ENCODE measurements around the gene CRY1. TPM values are rescaled to one million over a fixed set of nuclear protein-coding genes. Genes with fewer than 3 reads are reported as not detected.
"Not testable (repeated sequence)": the region's sequence is repeated elsewhere in the genome, so short reads cannot be mapped to it uniquely, and the experiment has no call there.

Gene CRY1
- total RNA-seq, 2 donors from 2014 or later: 108 to 109 TPM

GRCh38 chr12:106999446-106999845, 93.9 kb downstream of the CRY1 start:
- no peaks in the 10 kb centered on the region for H3K9me3 ChIP-seq (ENCODE audit: control insufficient read depth, low read length, poor library complexity, severe bottlenecking)
- H3K4me1 Mint-ChIP-seq: no peaks in the 10 kb centered on the region
- H3K36me3 Mint-ChIP-seq (ENCODE audit: low read depth): peaks cover 6% of the 10 kb centered on the region
- no peak for DNase-seq
- H3K4me3 Mint-ChIP-seq: no peak overlapping the region
- no peak overlapping the region for H3K27ac Mint-ChIP-seq
- ATAC-seq: no peak
- H3K27me3 Mint-ChIP-seq: no peaks in the 10 kb centered on the region

GRCh38 chr12:106997916-106998315, 95.4 kb downstream of the CRY1 start:
- peak overlapping the region; percentile 7 for H3K4me3 Mint-ChIP-seq
- H3K36me3 Mint-ChIP-seq (ENCODE audit: low read depth): peaks cover 6% of the 10 kb centered on the region
- ATAC-seq (no peak), DNase-seq (no peak)
- H3K27ac Mint-ChIP-seq: no peak overlapping the region
- no peaks in the 10 kb centered on the region for H3K27me3 Mint-ChIP-seq
- no peaks in the 10 kb centered on the region for H3K9me3 ChIP-seq (ENCODE audit: control insufficient read depth, low read length, poor library complexity, severe bottlenecking)
- H3K4me1 Mint-ChIP-seq: no peaks in the 10 kb centered on the region

- H3K9me3 ChIP-seq (ENCODE audit: control insufficient read depth, low read length, poor library complexity, severe bottlenecking); DNase-seq; H3K4me3 Mint-ChIP-seq; H3K4me1 Mint-ChIP-seq; H3K27me3 Mint-ChIP-seq; H3K27ac Mint-ChIP-seq; H3K36me3 Mint-ChIP-seq (ENCODE audit: low read depth); ATAC-seq: not testable (repeated sequence)
Observed at GRCh38 chr12:106996102-106996501, 97.2 kb downstream of the CRY1 start.

GRCh38 chr12:106994579-106995220, 98.6 kb downstream of the CRY1 start:
- no peak for DNase-seq
- H3K9me3 ChIP-seq (ENCODE audit: control insufficient read depth, low read length, poor library complexity, severe bottlenecking): no peaks in the 10 kb centered on the region
- ATAC-seq: no peak
- Mint-ChIP-seq H3K27me3 (no peaks in the 10 kb centered on the region), H3K4me1 (no peaks in the 10 kb centered on the region), H3K27ac (no peak overlapping the region), H3K4me3 (no peak overlapping the region), H3K36me3 (ENCODE audit: low read depth) (peaks cover 6% of the 10 kb centered on the region)

- peak overlapping the region; percentile 96 for H3K27ac Mint-ChIP-seq
- ATAC-seq: no peak
Observed at GRCh38 chr12:106987846-106988245, 105.5 kb downstream of the CRY1 start.

GRCh38 chr12:106986625-106987389, 106.5 kb downstream of the CRY1 start, which contains the start of gene MTERF2:
Gene MTERF2, minus strand, starts transcription at chr12:106987146. Its CDS starts 8,432 bp downstream, at chr12:106978714.
- DNase-seq (peak; percentile 61 to 76 (median 75)), ATAC-seq (peak; percentile 96)
- peak within 1 kb of the TSS; percentile 95 for H3K4me3 Mint-ChIP-seq
- H3K9me3 ChIP-seq (ENCODE audit: control insufficient read depth, low read length, poor library complexity, severe bottlenecking): no peaks in the 10 kb centered on the region
- H3K4me1 Mint-ChIP-seq: peaks cover 34% of the 10 kb centered on the region
- H3K36me3 Mint-ChIP-seq (ENCODE audit: low read depth): peaks cover 13% of the 10 kb centered on the region
- H3K27ac Mint-ChIP-seq: peak within 1 kb of the TSS; percentile 96
- no peaks in the 10 kb centered on the region for H3K27me3 Mint-ChIP-seq

More at GRCh38 chr12:106987846-106988245, 105.5 kb downstream of the CRY1 start:
- H3K9me3 ChIP-seq (ENCODE audit: control insufficient read depth, low read length, poor library complexity, severe bottlenecking): no peaks in the 10 kb centered on the region
- Mint-ChIP-seq H3K4me1 (peaks cover 34% of the 10 kb centered on the region), H3K4me3 (peak overlapping the region; percentile 95), H3K27me3 (no peaks in the 10 kb centered on the region), H3K36me3 (ENCODE audit: low read depth) (peaks cover 13% of the 10 kb centered on the region)
- no peak for DNase-seq

- DNase-seq: no peak
- H3K4me1 Mint-ChIP-seq: peaks cover 34% of the 10 kb centered on the region
- peak overlapping the region; percentile 95 for H3K4me3 Mint-ChIP-seq
Observed at GRCh38 chr12:106986135-106986534, 107.2 kb downstream of the CRY1 start.

GRCh38 chr12:106985479-106985878, 107.9 kb downstream of the CRY1 start:
- peaks cover 13% of the 10 kb centered on the region for H3K36me3 Mint-ChIP-seq (ENCODE audit: low read depth)
- no peaks in the 10 kb centered on the region for H3K9me3 ChIP-seq (ENCODE audit: control insufficient read depth, low read length, poor library complexity, severe bottlenecking)
- ATAC-seq (no peak), DNase-seq (no peak)
- H3K27ac Mint-ChIP-seq: peak overlapping the region; percentile 96
- peak overlapping the region; percentile 95 for H3K4me3 Mint-ChIP-seq
- H3K27me3 Mint-ChIP-seq: no peaks in the 10 kb centered on the region
- peaks cover 34% of the 10 kb centered on the region for H3K4me1 Mint-ChIP-seq

More at GRCh38 chr12:106986135-106986534, 107.2 kb downstream of the CRY1 start:
- H3K9me3 ChIP-seq (ENCODE audit: control insufficient read depth, low read length, poor library complexity, severe bottlenecking): no peaks in the 10 kb centered on the region
- ATAC-seq: no peak
- H3K36me3 Mint-ChIP-seq (ENCODE audit: low read depth): peaks cover 13% of the 10 kb centered on the region
- no peaks in the 10 kb centered on the region for H3K27me3 Mint-ChIP-seq
- H3K27ac Mint-ChIP-seq: peak overlapping the region; percentile 96

- Mint-ChIP-seq H3K4me1 (peaks cover 34% of the 10 kb centered on the region), H3K27me3 (no peaks in the 10 kb centered on the region), H3K27ac (peak overlapping the region; percentile 96), H3K36me3 (ENCODE audit: low read depth) (peaks cover 13% of the 10 kb centered on the region), H3K4me3 (no peak overlapping the region)
- ATAC-seq (no peak), DNase-seq (no peak)
- no peaks in the 10 kb centered on the region for H3K9me3 ChIP-seq (ENCODE audit: control insufficient read depth, low read length, poor library complexity, severe bottlenecking)
Observed at GRCh38 chr12:106984588-106985137, 108.7 kb downstream of the CRY1 start.

GRCh38 chr12:106982229-106982628, 111.1 kb downstream of the CRY1 start:
- H3K36me3 Mint-ChIP-seq (ENCODE audit: low read depth): peaks cover 13% of the 10 kb centered on the region
- H3K4me3 Mint-ChIP-seq: no peak overlapping the region
- H3K27me3 Mint-ChIP-seq: no peaks in the 10 kb centered on the region
- no peak for DNase-seq
- H3K9me3 ChIP-seq (ENCODE audit: control insufficient read depth, low read length, poor library complexity, severe bottlenecking): no peaks in the 10 kb centered on the region
- no peak for ATAC-seq
- H3K27ac Mint-ChIP-seq: peak overlapping the region; percentile 69
- peaks cover 32% of the 10 kb centered on the region for H3K4me1 Mint-ChIP-seq

GRCh38 chr12:106981788-106982187, 111.6 kb downstream of the CRY1 start:
- ATAC-seq: no peak

GRCh38 chr12:106980944-106981343, 112.4 kb downstream of the CRY1 start:
- Mint-ChIP-seq H3K27ac (peak overlapping the region; percentile 44), H3K36me3 (ENCODE audit: low read depth) (peaks cover 13% of the 10 kb centered on the region), H3K4me3 (no peak overlapping the region), H3K27me3 (no peaks in the 10 kb centered on the region), H3K4me1 (peaks cover 21% of the 10 kb centered on the region)
- no peaks in the 10 kb centered on the region for H3K9me3 ChIP-seq (ENCODE audit: control insufficient read depth, low read length, poor library complexity, severe bottlenecking)
- ATAC-seq (no peak), DNase-seq (no peak)

More at GRCh38 chr12:106981788-106982187, 111.6 kb downstream of the CRY1 start:
- H3K36me3 Mint-ChIP-seq (ENCODE audit: low read depth): peaks cover 13% of the 10 kb centered on the region
- no peaks in the 10 kb centered on the region for H3K9me3 ChIP-seq (ENCODE audit: control insufficient read depth, low read length, poor library complexity, severe bottlenecking)
- H3K27ac Mint-ChIP-seq: peak overlapping the region; percentile 69
- no peaks in the 10 kb centered on the region for H3K27me3 Mint-ChIP-seq
- H3K4me3 Mint-ChIP-seq: no peak overlapping the region
- peaks cover 29% of the 10 kb centered on the region for H3K4me1 Mint-ChIP-seq
- no peak for DNase-seq

GRCh38 chr12:106978035-106978800, 115.1 kb downstream of the CRY1 start:
- Mint-ChIP-seq H3K27me3 (no peaks in the 10 kb centered on the region), H3K36me3 (ENCODE audit: low read depth) (no peaks in the 10 kb centered on the region), H3K4me1 (peaks cover 8% of the 10 kb centered on the region), H3K27ac (peak overlapping the region; percentile 60), H3K4me3 (no peak overlapping the region)
- DNase-seq (no peak), ATAC-seq (no peak)
- no peaks in the 10 kb centered on the region for H3K9me3 ChIP-seq (ENCODE audit: control insufficient read depth, low read length, poor library complexity, severe bottlenecking)

Data from T-helper 17 cell (primary cell).